Measurements from ENCODE around the gene MICU2. TPM values are rescaled to one million over a fixed set of nuclear protein-coding genes. Genes with fewer than 3 reads are reported as not detected.

Gene MICU2
- total and polyA plus RNA-seq, 2 of the 13 experiments (the other 11 are each of a cell fraction or from before 2014, with no cell fraction given), result 31.7 to 42.4 TPM

DNA sequence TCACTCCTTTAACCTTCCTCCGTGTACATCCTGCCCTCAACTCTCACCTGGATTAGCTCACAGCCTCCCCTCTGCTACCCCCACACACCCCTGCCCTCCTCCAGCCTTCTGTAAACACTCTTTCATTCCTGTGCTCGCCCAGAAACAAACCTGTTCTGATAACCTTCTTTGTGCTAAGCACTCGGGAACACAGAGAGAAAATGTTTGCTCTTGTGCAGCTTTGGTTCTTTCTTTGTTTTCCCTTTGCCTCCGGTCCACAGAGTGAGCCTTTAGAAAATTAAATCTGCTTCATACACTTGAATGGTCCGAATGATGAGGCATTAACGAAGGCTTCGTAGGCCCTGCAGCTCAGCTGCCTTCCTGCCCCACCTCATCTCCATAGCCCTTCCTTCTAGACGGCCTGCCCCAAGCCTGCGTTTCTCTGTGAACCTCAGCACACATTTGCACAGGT, 138.2 kb downstream of the MICU2 start (continued):
- TF ChIP-seq, protein P1, sequence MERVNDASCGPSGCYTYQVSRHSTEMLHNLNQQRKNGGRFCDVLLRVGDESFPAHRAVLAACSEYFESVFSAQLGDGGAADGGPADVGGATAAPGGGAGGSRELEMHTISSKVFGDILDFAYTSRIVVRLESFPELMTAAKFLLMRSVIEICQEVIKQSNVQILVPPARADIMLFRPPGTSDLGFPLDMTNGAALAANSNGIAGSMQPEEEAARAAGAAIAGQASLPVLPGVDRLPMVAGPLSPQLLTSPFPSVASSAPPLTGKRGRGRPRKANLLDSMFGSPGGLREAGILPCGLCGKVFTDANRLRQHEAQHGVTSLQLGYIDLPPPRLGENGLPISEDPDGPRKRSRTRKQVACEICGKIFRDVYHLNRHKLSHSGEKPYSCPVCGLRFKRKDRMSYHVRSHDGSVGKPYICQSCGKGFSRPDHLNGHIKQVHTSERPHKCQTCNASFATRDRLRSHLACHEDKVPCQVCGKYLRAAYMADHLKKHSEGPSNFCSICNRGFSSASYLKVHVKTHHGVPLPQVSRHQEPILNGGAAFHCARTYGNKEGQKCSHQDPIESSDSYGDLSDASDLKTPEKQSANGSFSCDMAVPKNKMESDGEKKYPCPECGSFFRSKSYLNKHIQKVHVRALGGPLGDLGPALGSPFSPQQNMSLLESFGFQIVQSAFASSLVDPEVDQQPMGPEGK (CRISPR knock-in tag; IDR thresholded peaks at IDR 0.05), result peak; percentile 57
- TF ChIP-seq ZNF792 (CRISPR knock-in tag; IDR thresholded peaks at IDR 0.05), result 0 out of 2 replicates have a peak, but pooled peaks have one; percentile 51
- TF ChIP-seq, protein P2, sequence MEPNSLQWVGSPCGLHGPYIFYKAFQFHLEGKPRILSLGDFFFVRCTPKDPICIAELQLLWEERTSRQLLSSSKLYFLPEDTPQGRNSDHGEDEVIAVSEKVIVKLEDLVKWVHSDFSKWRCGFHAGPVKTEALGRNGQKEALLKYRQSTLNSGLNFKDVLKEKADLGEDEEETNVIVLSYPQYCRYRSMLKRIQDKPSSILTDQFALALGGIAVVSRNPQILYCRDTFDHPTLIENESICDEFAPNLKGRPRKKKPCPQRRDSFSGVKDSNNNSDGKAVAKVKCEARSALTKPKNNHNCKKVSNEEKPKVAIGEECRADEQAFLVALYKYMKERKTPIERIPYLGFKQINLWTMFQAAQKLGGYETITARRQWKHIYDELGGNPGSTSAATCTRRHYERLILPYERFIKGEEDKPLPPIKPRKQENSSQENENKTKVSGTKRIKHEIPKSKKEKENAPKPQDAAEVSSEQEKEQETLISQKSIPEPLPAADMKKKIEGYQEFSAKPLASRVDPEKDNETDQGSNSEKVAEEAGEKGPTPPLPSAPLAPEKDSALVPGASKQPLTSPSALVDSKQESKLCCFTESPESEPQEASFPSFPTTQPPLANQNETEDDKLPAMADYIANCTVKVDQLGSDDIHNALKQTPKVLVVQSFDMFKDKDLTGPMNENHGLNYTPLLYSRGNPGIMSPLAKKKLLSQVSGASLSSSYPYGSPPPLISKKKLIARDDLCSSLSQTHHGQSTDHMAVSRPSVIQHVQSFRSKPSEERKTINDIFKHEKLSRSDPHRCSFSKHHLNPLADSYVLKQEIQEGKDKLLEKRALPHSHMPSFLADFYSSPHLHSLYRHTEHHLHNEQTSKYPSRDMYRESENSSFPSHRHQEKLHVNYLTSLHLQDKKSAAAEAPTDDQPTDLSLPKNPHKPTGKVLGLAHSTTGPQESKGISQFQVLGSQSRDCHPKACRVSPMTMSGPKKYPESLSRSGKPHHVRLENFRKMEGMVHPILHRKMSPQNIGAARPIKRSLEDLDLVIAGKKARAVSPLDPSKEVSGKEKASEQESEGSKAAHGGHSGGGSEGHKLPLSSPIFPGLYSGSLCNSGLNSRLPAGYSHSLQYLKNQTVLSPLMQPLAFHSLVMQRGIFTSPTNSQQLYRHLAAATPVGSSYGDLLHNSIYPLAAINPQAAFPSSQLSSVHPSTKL (CRISPR knock-in tag; IDR thresholded peaks at IDR 0.05), result peak; percentile 62
- TF ChIP-seq ZSCAN25 (CRISPR knock-in tag; IDR thresholded peaks at IDR 0.05), result peak; percentile 99
- TF ChIP-seq SOX13 (IDR thresholded peaks at IDR 0.05), result peak; percentile 88
- TF ChIP-seq SOX13 (CRISPR knock-in tag; conservative IDR thresholded peaks at IDR 0.05 in 1 of 2, IDR thresholded peaks at IDR 0.05 in 1 of 2), result peak in 1 of 2 experiments; percentile 97; a peak in 2 of 4 replicates
- TF ChIP-seq MYC (CRISPR knock-in tag; IDR thresholded peaks at IDR 0.05; ENCODE audit: borderline replicate concordance), result no peak
- TF ChIP-seq SATB2 (CRISPR knock-in tag; IDR thresholded peaks at IDR 0.05), result no peak
- no peak for TF ChIP-seq BORCS8-MEF2B (CRISPR knock-in tag; IDR thresholded peaks at IDR 0.05)
- TF ChIP-seq NONO (IDR thresholded peaks at IDR 0.05), result no peak
- TF ChIP-seq NONO (CRISPR knock-in tag; conservative IDR thresholded peaks at IDR 0.05), result 0 out of 2 replicates have a peak, but pooled peaks have one; percentile 28
- TF ChIP-seq NR2F2 (IDR thresholded peaks at IDR 0.05; ENCODE audit: borderline replicate concordance, low read depth), result peak; percentile 56; the same call in 1 of the 2 replicates
- TF ChIP-seq, protein P3, sequence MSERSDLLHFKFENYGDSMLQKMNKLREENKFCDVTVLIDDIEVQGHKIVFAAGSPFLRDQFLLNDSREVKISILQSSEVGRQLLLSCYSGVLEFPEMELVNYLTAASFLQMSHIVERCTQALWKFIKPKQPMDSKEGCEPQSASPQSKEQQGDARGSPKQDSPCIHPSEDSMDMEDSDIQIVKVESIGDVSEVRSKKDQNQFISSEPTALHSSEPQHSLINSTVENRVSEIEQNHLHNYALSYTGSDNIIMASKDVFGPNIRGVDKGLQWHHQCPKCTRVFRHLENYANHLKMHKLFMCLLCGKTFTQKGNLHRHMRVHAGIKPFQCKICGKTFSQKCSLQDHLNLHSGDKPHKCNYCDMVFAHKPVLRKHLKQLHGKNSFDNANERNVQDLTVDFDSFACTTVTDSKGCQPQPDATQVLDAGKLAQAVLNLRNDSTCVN (CRISPR knock-in tag; IDR thresholded peaks at IDR 0.05; ENCODE audit: borderline replicate concordance), result no peak
- peak; percentile 84 for TF ChIP-seq ZEB1 (IDR thresholded peaks at IDR 0.05; ENCODE audit: insufficient replicate concordance, low read depth)
- TF ChIP-seq, protein P4, sequence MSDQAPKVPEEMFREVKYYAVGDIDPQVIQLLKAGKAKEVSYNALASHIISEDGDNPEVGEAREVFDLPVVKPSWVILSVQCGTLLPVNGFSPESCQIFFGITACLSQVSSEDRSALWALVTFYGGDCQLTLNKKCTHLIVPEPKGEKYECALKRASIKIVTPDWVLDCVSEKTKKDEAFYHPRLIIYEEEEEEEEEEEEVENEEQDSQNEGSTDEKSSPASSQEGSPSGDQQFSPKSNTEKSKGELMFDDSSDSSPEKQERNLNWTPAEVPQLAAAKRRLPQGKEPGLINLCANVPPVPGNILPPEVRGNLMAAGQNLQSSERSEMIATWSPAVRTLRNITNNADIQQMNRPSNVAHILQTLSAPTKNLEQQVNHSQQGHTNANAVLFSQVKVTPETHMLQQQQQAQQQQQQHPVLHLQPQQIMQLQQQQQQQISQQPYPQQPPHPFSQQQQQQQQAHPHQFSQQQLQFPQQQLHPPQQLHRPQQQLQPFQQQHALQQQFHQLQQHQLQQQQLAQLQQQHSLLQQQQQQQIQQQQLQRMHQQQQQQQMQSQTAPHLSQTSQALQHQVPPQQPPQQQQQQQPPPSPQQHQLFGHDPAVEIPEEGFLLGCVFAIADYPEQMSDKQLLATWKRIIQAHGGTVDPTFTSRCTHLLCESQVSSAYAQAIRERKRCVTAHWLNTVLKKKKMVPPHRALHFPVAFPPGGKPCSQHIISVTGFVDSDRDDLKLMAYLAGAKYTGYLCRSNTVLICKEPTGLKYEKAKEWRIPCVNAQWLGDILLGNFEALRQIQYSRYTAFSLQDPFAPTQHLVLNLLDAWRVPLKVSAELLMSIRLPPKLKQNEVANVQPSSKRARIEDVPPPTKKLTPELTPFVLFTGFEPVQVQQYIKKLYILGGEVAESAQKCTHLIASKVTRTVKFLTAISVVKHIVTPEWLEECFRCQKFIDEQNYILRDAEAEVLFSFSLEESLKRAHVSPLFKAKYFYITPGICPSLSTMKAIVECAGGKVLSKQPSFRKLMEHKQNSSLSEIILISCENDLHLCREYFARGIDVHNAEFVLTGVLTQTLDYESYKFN (CRISPR knock-in tag; conservative IDR thresholded peaks at IDR 0.05), result peak; percentile 84
- peak; percentile 57 for TF ChIP-seq NR2F6 (IDR thresholded peaks at IDR 0.05)
- peak; percentile 62 for TF ChIP-seq NR2F6 (CRISPR knock-in tag; IDR thresholded peaks at IDR 0.05)

Measured in HepG2 (cell line).